Renal cortical epithelial cell (primary cell): ENCODE results near the gene SRGAP2C. TPM values are rescaled to one million over a fixed set of nuclear protein-coding genes. Genes with fewer than 3 reads are reported as not detected.
A peak's percentile ranks its signal among the peaks of the same experiment; 100 is the strongest.
"Not testable (repeated sequence)": the region's sequence is repeated elsewhere in the genome, so short reads cannot be mapped to it uniquely, and the experiment has no call there.

Experiments
- DNase-seq: peaks from one replicate; pipeline ENCODE4 v3.0.0-alpha.2; 2011; ENCODE audit warnings: low read depth
- total RNA-seq: library from RNA; depleted of rRNA; stranded (reverse); fragments of >200 nt; gene quantifications from 2 replicates; pipeline ENCODE4 v1.2.3, GENCODE V29; 2014

Gene SRGAP2C
- total RNA-seq, result 16.1 TPM in 2 replicates

DNA sequence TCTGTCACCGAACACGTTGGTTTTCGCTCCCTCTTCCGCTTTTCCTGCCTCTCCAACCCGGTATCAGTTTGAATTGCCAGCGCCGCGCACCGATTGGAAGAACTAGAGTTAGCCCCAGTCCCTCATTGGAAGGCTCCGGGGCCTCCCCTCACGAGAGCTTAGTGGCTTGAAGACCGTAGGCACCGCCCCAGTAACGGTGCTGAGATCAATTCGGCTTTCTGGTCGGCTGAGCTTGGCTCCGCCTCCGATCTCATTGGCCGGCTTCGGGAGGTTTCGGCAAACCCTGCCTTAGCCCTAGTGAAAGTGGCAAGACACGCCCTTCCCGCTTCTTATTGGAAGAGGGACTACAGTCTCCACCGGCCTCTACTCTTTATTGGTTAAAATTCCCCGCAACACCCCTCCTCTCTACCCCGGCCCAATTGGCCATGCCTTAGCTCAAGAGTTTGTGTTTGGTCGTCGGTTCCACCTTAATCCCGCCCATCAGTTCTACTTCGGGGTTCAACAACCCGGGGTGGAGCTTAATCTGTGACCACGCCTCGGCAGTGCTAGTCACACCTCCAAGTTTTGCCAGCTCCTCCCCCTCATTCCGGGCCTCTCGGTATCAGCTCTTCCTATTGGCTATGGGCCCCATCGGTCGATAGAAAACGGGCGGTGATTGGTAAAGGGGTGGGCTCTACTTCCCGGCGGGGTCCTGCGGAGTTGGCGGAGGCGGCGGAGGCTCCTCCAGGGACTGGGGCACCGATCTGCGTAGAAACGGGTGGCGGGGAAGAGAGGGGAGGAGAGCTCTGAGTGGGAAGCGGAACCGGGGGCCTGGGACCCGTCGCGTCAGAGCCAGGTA lies at the start of gene SRGAP2C, which contains the start of gene FAM72B:
Gene SRGAP2C (plus strand): TSS at position 686 of the 838 bp plus-strand sequence. CDS start 2,472 bp downstream, outside the sequence.
Gene FAM72B (minus strand): TSS at position 51 of the 838 bp plus-strand sequence. CDS start 851 bp downstream, outside the sequence.
- DNase-seq, result peak; percentile 99

DNA sequence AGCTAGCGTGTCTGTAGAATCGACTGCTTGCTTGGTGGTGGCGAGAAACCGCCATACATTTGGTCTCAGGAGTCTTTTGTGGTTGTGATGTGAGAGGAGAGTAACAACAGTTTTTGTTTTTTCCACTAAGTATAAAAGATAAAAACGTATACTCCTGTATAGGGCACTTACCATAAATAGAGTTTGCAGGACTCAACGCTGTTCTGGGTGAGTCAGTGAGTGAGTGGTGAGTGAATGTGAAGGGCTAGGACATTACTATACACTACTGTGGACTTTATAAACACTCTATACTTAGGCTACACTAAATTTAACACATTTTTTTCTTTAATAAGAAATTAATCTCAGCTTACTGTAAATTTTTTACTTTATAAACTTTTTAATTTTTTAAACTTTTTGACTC lies 44.4 kb upstream of the SRGAP2C start:
- DNase-seq, result not testable (repeated sequence)

DNA sequence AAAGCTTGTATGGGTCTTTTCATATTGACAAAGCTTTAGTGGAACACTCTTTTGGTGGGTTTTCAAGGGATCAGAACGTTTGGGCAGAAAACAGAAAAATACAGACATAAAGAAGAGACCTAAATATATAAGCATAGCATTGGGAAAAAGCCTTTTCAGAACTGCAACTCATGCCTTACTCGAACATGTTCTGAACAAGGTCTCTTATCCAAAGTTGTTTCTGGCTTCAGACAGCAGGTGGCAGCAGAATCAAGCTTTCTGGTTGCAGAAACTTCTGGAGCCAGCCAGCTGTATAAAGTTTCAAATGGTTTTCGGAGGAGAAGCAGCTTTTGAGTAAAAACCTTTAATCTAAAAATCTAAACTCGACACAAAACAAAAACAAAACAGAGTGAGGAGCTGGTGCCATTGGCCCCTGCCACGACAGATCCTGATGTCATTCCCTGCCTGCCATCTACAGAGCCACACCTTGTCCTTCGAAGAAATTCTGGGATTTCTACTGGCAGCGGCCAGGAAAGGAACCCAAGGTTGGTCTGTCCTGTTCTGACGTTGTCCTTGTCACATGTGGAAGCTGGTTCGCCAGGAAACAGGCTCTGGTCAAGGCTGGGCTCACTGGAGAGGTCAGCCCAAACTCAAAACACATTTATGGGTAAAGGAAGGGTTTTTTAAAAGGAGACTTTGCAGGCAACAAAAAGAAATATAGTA lies 36.1 kb upstream of the SRGAP2C start:
- not testable (repeated sequence) for DNase-seq

DNA sequence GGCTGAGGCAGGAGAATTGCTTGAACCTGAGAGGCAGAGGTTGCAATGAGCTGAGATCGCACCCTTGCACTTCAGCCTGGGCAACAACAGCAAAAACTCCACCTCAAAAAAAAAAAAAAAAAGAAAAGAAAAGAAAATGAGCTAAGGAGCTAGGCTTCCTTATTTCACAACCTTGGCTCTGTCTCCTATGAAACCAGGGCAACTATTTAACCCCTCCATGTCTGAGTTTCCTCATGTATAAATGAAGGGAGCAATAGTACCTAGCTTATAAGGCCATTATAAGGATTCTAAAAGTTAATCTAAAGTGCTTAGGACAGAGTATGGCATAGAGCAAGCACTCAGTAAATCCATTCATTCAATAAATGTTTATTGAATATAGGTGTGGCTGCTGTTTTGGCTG lies 33.5 kb upstream of the SRGAP2C start:
- DNase-seq, result not testable (repeated sequence)

DNA sequence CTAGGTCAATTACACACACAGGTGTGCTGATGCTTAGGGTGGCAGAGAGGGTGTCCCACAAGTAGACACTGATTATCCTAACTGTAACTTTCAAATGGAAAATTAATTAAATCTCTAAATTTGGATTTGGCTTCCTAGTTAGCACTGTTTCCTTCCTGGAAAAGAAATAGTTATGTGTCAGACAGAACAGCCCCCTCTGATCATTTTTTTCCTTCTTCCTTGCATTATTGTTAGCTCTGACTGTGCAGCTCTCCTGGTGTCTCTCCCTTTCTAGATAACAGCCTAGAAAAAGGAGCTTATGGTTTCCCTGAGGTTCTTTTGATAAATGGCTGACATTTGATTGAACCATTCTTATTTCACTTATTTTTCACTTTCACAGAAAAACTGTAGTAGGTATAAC lies 32.0 kb upstream of the SRGAP2C start:
- not testable (repeated sequence) for DNase-seq

DNA sequence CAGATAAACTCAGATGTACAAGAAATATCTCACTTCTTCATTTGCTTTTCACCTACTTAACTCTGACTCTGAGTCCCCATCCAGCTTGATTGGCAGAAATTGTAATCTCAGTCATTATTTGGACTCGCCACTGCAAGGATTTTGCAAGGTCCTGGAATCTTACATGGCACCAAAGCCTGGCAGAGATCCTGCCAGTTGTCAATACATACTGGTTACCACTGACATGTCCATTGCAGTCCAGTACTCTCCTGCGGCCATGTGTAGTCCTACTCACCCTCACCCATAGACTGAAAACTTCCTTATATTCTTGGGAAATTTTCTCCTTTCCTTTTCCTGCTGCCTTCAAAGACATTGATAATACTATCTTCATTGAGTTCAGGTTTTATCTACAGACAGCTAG lies 30.0 kb upstream of the SRGAP2C start:
- DNase-seq, result not testable (repeated sequence)

DNA sequence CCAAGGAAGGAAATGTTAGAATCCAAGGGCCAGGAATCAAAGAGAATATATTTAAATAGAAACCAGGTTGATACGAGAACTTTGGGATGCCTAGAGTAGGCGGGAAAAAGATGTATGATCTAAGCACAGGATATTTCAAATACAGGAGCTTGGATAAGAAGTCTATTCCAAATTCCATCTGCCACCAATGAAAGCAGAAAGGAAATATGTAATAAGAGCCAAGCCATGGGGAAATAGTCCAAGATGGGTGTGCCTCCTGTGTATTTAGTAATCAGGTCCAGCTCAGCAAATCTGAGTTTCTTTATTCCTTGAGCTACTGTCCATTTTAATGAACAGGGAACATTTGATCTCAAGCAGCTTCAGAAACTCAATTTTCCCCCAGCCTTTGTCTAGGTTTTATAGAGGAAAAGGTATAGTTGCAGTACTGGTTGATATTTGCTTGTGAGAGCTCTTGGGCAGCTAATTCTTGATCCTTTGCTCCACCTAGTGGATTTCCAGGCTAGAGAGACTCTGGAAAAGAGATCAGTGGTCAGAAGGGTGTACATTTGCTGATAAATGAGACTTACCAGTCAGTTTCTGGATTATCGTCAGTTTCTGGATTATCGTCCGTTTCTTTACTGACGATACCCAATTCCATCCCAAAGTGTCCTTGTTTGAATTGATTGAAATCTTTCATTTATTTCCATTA lies 29.0 kb upstream of the SRGAP2C start:
- DNase-seq, result peak; percentile 30

DNA sequence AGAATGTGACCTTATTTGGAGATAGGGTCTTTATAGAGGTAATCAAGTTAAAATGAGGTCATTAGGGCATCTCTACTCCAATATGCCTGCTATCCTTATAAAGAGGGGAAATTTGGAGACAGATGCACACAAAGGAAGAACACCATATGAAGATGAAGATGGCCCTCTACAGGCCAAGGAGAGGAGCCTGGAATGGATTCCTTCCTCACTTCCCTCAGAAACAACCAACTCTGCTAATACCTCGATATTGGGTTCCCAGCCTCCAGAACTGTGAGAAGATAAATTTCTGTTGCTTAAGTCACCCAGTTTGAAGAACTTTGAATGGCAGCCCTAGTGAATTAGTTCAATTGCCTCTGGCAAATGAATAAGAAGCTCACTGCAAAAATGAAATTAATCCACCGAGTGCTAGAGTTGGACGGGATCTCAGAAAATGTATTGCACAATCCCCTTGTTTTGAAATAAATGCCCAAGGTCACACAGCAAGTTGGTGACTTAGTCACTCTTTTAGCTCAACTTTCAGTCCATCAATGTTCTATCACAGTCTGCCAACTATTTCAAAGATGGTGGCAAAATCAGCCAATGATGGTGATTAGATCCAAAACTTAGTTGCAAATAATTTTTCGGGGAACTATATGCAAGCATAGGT lies 27.7 kb upstream of the SRGAP2C start:
- DNase-seq, result not testable (repeated sequence)

DNA sequence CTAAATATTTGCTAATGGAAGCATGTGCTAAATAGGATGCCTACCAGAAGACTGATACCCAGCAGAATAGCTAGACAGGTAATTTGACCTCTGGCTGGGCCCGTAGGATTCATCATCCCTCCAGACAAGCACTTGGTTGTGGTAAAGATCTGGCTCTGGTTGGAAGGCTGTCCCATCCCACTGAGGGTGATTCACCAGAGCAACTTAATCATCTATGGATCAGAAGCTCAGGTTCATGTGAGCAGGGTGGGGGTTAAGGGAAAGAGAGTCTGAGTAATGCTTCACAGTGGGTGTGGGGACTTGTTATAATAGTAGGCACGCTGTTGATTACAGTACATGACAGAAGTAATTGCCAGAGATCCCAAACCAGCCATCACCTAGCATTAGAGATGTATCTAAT lies 27.2 kb upstream of the SRGAP2C start:
- DNase-seq, result not testable (repeated sequence)

DNA sequence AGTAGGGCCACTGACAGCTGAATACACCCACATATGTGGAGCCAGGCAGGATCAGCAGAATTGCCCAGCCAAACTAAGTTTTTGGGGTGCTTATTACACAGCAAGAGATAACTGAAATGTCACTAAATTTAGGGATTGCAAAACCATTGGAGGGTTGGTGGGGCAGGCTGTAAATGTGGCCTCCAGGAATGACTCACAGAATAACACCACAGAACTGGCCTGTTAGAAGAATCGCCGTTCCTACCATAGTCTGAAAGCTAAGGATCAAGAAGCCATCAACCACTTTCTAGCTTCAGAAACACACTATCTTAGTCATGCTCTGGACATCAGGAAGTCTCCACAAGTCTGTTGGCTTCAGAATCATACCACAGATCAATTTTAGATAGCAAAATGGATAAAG lies 24.7 kb upstream of the SRGAP2C start:
- DNase-seq, result not testable (repeated sequence)

DNA sequence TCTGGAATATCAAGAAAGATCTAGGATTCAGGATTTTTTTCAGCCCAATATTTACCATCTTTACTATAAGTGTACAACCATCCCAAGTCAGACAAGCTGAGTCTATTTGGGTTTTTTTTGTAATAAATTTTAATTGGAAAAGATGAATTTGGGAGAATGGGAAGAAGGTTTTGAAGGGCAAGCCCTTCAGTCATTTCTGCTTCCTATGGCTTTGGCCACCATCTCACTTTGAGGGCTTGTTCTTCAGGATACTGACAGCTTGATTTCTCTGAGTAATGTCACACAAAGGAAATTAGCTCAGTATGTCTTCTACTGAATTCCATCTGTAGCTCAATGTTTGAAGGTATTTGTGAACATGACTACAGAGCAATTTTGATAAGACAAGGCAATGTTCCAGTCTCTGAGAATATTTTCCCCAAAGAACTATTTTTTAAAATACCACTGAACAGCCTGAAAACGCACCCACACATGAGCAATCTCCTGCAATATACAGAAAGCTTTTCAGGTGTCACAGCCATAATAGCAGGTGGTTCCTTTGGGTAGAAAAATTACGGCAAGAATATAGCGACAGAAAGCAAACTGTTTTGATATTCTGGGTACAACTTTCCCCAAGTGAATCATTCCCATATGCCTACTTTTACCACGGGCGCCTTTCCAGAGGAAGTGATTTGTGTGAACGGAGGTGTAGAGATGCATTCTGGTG lies 23.4 kb upstream of the SRGAP2C start:
- not testable (repeated sequence) for DNase-seq

DNA sequence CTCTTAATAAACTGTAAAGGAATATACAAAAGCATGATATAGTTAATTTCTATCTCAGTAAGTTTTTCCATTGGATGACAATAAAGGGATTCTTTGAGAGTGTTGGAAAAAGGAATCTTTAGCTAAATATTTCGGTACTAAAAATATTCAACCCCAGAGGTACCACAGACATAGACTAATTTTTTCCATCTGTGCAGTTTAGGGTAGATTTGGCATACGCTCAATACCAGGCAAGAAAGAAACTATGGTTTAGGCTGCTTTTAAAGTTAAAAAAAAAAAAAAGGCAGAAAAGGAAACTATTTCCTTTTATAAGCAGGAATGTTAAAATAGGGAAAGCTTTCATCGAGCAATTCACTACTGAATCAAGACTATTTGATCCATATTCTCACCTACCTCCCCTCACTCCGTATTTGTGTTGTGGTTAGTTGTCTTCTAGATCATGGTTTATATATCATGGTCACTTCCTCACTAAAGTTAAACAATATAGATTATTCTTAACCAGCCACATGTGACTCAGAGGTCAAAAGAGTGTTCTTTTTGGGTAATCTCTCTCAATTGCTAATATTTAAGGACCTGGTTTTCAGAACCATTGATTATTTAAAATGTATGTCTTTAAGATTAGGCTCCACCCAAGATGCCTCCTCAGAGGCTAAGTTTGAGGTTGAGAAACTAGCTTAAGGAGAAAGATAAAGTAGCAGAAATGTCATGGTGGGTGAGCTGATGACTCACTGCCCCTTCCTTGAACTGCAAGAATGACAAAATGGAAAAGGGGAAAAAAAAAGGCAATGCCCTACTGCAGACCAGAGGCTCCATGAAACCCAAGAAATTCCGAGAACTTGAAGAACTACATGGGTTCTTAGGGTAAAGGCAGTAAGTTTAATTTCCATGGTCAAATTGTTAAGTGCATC lies 20.7 kb upstream of the SRGAP2C start:
- DNase-seq, result peak; percentile 87

DNA sequence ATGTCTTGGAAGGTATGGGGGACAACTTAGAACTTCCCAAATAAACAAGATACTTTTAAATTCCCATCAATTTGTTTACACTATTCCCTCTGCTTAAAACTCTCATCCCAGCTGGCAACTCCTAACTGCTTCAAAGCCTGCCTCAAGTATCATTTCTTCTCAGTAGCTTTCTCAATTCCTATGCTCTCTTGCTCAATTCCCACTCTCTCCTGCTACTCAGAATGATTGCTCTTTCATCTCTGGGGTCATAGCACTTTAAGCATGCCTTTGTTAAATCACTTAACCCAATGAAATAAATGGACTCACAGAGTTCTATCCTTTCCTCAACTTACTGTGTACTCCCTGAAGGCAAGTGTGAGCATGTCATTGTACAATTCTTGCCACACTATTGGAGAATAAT lies 19.5 kb upstream of the SRGAP2C start:
- DNase-seq, result peak; percentile 76

DNA sequence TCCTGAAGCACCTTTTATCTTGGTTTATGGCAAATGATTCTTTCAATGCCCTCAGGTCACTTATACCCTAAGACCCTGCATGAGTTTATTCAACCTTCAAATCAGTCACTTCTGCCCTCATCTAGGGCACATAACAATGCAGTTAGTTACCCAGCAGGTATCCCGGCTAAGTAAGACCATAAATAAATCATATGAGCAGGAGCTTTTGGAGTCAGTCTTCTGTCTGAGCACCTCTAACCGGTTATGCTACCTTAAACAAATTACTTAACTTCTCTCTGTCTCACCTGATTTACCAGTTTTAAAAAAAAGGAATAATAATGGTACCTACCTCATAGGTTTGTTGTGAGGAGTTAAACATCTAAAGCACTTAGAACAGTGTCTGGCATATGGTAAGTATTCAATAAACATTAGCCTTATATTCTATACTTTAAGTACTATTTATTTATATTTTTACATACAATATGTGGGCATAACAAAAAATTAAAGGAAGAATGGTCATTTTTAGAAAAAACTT lies 17.5 kb upstream of the SRGAP2C start:
- DNase-seq, result not testable (repeated sequence)

DNA sequence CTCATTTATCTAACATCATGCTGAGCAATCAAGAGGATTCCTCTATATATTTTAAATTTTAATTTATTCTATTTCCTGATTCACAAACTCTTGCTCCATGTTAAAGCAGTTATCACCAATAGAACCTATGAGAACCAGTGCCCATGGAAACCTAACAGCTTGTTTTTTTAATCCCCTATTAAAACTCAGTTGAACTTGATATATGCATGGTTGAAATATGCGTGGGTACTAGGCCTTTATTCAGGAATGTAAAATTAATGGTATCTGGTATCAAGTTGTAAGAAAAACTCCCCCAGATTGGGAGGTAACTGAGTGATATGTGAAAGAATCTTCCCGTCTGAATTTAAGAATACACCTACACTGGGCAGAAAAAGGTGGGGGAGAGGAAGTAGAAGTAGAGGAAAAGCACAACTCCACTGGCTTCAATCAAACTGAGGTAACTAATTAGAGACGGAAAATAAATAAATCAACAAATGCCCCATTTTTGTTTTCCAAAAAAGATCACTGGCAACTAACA lies 16.6 kb upstream of the SRGAP2C start:
- not testable (repeated sequence) for DNase-seq

DNA sequence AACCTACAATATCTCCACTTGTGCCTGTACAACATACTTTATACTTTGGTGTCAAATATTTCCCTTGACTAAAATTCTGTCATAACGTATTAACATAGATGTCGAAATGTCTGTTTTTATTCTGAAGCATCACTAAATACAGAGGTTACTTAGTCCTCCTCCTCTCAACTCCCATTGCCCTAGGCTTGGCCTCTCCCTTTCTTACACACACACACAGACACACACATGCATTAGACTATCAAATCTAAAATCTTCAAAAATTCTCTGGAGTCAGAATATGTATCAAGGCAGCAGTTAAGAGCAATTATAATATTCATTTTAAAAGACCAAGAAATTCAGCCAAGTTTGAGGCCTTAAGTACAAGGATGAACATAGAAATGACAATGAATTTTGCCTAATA lies 8.1 kb upstream of the SRGAP2C start:
- DNase-seq, result not testable (repeated sequence)

DNA sequence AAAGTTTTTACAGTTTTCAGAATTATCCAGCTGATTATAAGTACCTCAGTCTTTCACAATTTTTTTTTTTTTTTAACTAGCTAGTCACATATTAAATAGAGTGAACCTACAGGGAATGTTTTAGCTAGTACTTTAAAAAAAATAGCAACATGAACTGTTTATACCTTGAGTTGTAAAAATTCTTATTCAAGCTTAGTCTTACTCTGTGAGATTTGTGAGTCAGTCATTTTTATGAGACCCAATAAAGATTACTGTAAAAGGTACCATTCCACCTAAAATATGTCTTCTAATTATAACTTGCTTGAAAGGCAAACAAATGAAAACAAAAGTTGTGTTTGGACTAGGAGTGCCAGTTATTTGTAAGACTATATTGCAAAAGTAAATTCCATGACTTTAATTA lies 6.6 kb upstream of the SRGAP2C start:
- DNase-seq, result not testable (repeated sequence)

DNA sequence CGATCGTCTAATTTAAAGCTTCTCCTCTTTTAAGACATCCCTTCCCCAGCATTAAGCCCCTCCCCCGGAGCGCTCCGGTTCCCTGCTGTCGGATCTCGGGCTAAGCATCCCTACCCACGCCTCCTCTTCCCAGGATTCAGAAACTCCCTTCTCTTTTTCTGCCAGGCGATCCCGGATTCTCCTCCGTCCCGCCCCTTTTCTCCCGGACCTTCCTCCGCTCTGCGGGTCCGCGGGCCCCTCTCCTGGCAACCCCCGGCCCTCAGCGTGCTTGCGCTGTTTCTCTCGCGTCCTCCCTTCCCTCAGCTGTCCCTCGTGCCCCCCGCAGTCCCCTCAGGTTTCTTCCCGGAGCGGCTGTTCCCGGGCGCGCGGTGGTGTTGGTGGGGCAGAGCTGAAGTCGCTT lies 908 bp upstream of the SRGAP2C start:
- not testable (repeated sequence) for DNase-seq

DNA sequence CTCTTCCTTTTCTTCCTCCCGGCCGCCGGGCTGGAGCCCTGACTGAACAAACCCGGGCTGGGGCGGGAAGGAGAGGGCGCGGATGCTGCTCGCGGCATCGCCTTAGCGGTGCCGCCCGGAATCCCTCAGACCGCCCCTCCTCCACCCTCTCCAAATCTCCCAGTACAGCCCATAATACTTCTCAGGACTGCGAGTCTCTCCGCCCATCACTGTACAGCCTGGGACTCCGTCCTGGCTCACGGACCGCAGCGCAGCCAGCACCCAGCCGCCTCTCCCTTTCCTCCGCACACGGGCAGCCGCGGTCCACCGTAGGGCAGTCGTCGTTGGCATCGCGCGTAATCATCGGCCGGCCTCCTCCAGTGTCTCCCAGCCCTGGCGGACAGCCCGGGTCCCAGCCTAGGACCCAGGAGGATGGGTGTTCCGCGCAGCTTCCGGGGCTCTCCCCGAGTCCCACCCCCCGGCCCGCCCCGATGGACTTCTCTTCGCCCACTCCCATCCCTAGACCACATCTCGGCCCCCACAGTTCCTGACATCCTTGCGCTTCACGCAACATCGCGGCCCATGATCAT lies 449 bp downstream of the SRGAP2C start:
- not testable (repeated sequence) for DNase-seq
